ENCODE measurements around the gene PDE2A. TPM values are rescaled to one million over a fixed set of nuclear protein-coding genes. Genes with fewer than 3 reads are reported as not detected.

PDE2A gene
- total RNA-seq, 1 donor from 2014 or later, result 0.82 TPM

DNA sequence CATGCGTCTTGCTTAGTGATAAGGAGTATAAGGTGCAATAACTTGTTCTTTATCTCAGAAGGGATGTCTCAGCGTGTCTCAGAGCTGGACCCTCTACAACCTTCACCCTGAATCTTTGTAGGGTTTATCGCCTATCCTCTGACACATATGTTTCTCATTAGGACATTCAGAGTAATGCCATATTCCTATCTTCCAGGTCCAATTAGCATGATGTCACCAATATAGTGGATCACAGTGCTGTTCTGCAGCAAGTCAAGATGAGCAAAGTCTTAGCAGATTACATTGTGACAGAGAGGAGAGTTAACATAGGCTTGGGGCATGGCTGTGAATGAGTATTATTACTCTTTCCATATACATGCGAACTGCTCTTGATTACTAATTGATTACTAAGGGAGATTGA lies 129.6 kb downstream of the PDE2A start:
- Histone ChIP-seq H3K79me2 (ENCODE audit: insufficient read depth, low read length) (no peaks in the 10 kb centered on the region), H3K9me3 (ENCODE audit: insufficient read depth, low read depth, low read length) (no peaks in the 10 kb centered on the region), H4K20me1 (ENCODE audit: insufficient read depth, low read length) (no peaks in the 10 kb centered on the region), H2AFZ (ENCODE audit: low read depth, low read length) (no peak overlapping the region), H3K9ac (ENCODE audit: low read length) (no peak overlapping the region), H3K36me3 (ENCODE audit: insufficient read depth, low read length) (no peaks in the 10 kb centered on the region), H3K27ac (ENCODE audit: low read depth, low read length) (no peak overlapping the region), H3K4me2 (ENCODE audit: low read length) (no peak overlapping the region), H3K4me3 (ENCODE audit: insufficient read depth, low read depth, low read length) (no peak overlapping the region), H3K27me3 (ENCODE audit: insufficient read depth, low read length) (peaks cover 34% of the 10 kb centered on the region), H3K4me1 (ENCODE audit: insufficient read depth, low read length) (no peaks in the 10 kb centered on the region)
- Mint-ChIP-seq H3K9me3 (ENCODE audit: unreplicated experiment) (peaks cover 4% of the 10 kb centered on the region), H3K36me3 (ENCODE audit: low read depth, unreplicated experiment) (no peaks in the 10 kb centered on the region), H3K4me3 (ENCODE audit: unreplicated experiment) (no peak overlapping the region), H3K4me1 (ENCODE audit: low read depth, unreplicated experiment) (no peaks in the 10 kb centered on the region), H3K27ac (ENCODE audit: unreplicated experiment) (no peak overlapping the region), H3K27me3 (ENCODE audit: low read depth, unreplicated experiment) (peaks cover 52% of the 10 kb centered on the region)
- TF ChIP-seq EZH2 (IDR thresholded peaks at IDR 0.05; ENCODE audit: insufficient read depth, low read length), result no peak
- TF ChIP-seq, protein P1, sequence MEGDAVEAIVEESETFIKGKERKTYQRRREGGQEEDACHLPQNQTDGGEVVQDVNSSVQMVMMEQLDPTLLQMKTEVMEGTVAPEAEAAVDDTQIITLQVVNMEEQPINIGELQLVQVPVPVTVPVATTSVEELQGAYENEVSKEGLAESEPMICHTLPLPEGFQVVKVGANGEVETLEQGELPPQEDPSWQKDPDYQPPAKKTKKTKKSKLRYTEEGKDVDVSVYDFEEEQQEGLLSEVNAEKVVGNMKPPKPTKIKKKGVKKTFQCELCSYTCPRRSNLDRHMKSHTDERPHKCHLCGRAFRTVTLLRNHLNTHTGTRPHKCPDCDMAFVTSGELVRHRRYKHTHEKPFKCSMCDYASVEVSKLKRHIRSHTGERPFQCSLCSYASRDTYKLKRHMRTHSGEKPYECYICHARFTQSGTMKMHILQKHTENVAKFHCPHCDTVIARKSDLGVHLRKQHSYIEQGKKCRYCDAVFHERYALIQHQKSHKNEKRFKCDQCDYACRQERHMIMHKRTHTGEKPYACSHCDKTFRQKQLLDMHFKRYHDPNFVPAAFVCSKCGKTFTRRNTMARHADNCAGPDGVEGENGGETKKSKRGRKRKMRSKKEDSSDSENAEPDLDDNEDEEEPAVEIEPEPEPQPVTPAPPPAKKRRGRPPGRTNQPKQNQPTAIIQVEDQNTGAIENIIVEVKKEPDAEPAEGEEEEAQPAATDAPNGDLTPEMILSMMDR (IDR thresholded peaks at IDR 0.05; ENCODE audit: insufficient read depth, low read depth, low read length), result no peak
- FAIRE-seq, result no peak
- DNase-seq (ENCODE audit: low read depth), result no peak

DNA sequence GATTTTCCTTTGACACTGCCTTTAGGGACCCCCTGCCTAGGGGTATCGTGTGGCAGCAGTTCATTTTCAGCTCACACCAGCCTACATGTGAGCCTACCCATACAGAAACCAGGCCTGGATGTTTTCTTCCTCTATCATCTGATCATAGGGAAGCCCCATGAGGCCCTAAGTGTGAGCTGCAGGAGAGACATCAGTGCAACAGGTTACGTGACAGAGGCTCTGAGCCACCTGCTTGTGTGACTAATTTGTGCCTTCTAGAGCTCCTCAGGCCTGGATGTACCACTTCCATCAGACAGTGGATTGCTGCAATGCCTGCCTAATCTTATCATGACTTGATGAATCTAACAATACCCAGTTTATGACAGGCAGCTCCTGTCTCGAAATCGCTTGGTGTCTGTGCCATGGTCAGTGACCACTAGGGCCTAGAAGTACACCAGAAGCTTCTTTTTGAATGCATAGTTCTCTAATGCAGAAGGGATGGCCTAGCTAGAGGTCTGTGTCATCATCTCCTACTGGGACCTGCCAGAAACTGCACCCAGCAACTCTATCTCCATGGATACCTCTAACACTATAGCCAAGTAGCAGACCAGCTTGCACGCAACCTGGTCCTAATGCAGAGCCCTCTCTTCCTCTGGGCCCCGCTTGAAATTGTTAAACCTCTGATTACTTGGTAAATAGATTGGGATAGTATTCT lies 130.2 kb downstream of the PDE2A start:
- FAIRE-seq (no peak), DNase-seq (ENCODE audit: low read depth) (no peak)
- Histone ChIP-seq H3K36me3 (ENCODE audit: insufficient read depth, low read length) (no peaks in the 10 kb centered on the region), H3K9ac (ENCODE audit: low read length) (no peak overlapping the region), H3K4me3 (ENCODE audit: insufficient read depth, low read depth, low read length) (no peak overlapping the region), H2AFZ (ENCODE audit: low read depth, low read length) (no peak overlapping the region), H3K4me2 (ENCODE audit: low read length) (no peak overlapping the region), H4K20me1 (ENCODE audit: insufficient read depth, low read length) (no peaks in the 10 kb centered on the region), H3K9me3 (ENCODE audit: insufficient read depth, low read depth, low read length) (no peaks in the 10 kb centered on the region), H3K27ac (ENCODE audit: low read depth, low read length) (no peak overlapping the region), H3K4me1 (ENCODE audit: insufficient read depth, low read length) (no peaks in the 10 kb centered on the region), H3K79me2 (ENCODE audit: insufficient read depth, low read length) (no peaks in the 10 kb centered on the region), H3K27me3 (ENCODE audit: insufficient read depth, low read length) (peaks cover 38% of the 10 kb centered on the region)
- Mint-ChIP-seq H3K36me3 (ENCODE audit: low read depth, unreplicated experiment) (no peaks in the 10 kb centered on the region), H3K9me3 (ENCODE audit: unreplicated experiment) (peaks cover 2% of the 10 kb centered on the region), H3K4me1 (ENCODE audit: low read depth, unreplicated experiment) (no peaks in the 10 kb centered on the region), H3K27me3 (ENCODE audit: low read depth, unreplicated experiment) (peaks cover 52% of the 10 kb centered on the region), H3K4me3 (ENCODE audit: unreplicated experiment) (no peak overlapping the region), H3K27ac (ENCODE audit: unreplicated experiment) (no peak overlapping the region)
- TF ChIP-seq, protein P1 (IDR thresholded peaks at IDR 0.05; ENCODE audit: insufficient read depth, low read depth, low read length), result no peak
- no peak for TF ChIP-seq EZH2 (IDR thresholded peaks at IDR 0.05; ENCODE audit: insufficient read depth, low read length)

DNA sequence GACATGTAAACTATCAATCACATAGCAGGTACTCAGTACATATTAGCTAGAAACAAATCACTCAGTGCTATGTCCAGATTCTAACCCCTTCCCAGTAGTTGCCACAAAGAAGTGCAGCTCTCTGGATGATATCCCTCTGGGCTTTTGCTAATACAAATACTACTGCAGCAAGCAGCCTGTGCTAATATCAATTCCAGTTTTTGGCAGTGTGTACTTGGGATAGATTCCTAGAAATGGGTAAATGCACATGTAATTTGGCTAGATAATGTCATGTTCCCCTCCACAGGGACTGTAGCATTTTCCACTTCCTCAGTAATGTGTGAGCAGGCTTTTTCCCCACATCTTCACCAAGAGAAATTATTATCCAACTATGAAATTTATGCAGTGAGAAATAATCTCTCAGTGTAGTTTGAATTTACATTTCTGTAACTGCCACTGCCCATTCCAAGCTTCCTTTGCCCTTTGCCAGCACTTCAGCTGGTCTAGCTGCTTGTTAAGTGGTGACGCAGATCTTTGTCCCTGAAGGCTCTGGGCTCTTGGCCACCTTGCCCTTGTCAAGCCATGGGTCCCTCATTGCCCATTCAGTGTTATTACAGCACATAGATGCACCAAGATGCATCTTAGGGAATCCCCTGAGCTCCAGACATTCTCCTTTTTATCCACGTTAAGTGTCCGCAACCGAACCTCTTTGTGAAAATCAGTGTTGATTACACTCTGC lies 132.8 kb downstream of the PDE2A start:
- H3K27ac Mint-ChIP-seq (ENCODE audit: unreplicated experiment), result no peak overlapping the region
- H3K4me2 ChIP-seq (ENCODE audit: low read length), result no peak overlapping the region
- no peak overlapping the region for H3K4me3 Mint-ChIP-seq (ENCODE audit: unreplicated experiment)
- no peak overlapping the region for H3K27ac ChIP-seq (ENCODE audit: low read depth, low read length)
- H3K36me3 ChIP-seq (ENCODE audit: insufficient read depth, low read length), result no peaks in the 10 kb centered on the region
- H3K9me3 Mint-ChIP-seq (ENCODE audit: unreplicated experiment), result peaks cover 2% of the 10 kb centered on the region
- no peak overlapping the region for H2AFZ ChIP-seq (ENCODE audit: low read depth, low read length)
- DNase-seq (ENCODE audit: low read depth), result no peak
- H3K27me3 Mint-ChIP-seq (ENCODE audit: low read depth, unreplicated experiment), result peaks cover 44% of the 10 kb centered on the region
- no peak overlapping the region for H3K9ac ChIP-seq (ENCODE audit: low read length)
- no peaks in the 10 kb centered on the region for H3K36me3 Mint-ChIP-seq (ENCODE audit: low read depth, unreplicated experiment)
- H4K20me1 ChIP-seq (ENCODE audit: insufficient read depth, low read length), result no peaks in the 10 kb centered on the region
- TF ChIP-seq, protein P1 (IDR thresholded peaks at IDR 0.05; ENCODE audit: insufficient read depth, low read depth, low read length), result no peak
- no peak for TF ChIP-seq EZH2 (IDR thresholded peaks at IDR 0.05; ENCODE audit: insufficient read depth, low read length)
- H3K4me1 Mint-ChIP-seq (ENCODE audit: low read depth, unreplicated experiment), result no peaks in the 10 kb centered on the region
- no peak overlapping the region for H3K4me3 ChIP-seq (ENCODE audit: insufficient read depth, low read depth, low read length)
- H3K4me1 ChIP-seq (ENCODE audit: insufficient read depth, low read length), result no peaks in the 10 kb centered on the region
- FAIRE-seq, result no peak
- no peaks in the 10 kb centered on the region for H3K79me2 ChIP-seq (ENCODE audit: insufficient read depth, low read length)
- peaks cover 33% of the 10 kb centered on the region for H3K27me3 ChIP-seq (ENCODE audit: insufficient read depth, low read length)
- H3K9me3 ChIP-seq (ENCODE audit: insufficient read depth, low read depth, low read length), result no peaks in the 10 kb centered on the region

Data from astrocyte (in vitro differentiated cells and primary cell).